ENCODE measurements around the gene SOX9. TPM values are rescaled to one million over a fixed set of nuclear protein-coding genes. Genes with fewer than 3 reads are reported as not detected.
"Not testable (repeated sequence)": the region's sequence is repeated elsewhere in the genome, so short reads cannot be mapped to it uniquely, and the experiment has no call there.

Gene SOX9
- total RNA-seq, 1 experiment from 2014 or later, result 43.0 TPM

GRCh38 chr17:72110942-72111318 is 9.9 kb upstream of the SOX9 start:
- no peak for DNase-seq (ENCODE audit: low read depth)

DNA sequence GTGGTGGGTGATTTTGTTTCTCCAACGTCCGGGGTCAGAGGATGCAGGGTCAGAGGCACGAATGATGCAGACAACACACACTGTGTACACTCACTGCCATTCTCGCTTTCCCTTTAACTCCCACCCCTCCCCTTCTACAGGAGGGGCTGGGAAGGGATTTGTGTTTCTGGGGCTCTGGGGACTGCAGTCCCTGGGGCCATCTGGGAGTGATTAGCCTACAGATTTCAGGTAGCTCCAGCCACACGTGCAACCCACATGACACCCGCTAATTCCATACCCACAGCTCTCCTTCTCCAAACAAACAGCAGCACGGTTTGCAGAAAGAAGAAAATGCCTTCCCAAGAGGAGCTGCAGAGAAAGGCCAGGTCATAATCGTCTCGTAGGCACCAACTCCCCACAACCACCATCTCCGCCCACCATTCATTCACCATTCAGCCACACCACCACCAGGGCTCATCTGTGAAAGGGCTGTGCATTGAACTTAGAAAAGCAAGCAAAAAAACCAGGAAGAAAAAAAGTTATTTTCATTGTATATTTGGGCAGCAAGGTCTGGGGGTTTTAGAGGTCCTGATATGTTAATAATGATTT is 9.4 kb upstream of the SOX9 start:
- no peak for DNase-seq (ENCODE audit: low read depth)

DNA sequence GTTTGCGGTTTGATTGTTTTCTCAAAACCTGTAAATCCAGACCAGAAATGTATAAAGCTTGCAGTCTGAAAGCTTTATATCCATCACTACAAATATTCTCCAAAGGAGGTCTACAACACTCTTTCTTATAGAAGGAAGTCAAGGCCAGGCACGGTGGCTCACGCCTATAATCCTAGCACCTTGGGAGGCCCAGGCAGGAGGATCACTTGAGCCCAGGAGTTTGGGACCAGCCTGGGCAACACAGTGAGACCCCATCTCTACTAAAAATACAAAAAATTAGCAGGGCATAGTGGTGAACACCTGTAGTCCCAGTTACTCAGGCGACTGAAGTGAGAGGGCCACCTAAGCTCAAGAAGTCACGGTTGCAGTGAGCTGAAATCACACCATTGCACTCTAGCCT is 8.9 kb upstream of the SOX9 start:
- not testable (repeated sequence) for DNase-seq (ENCODE audit: low read depth)

DNA sequence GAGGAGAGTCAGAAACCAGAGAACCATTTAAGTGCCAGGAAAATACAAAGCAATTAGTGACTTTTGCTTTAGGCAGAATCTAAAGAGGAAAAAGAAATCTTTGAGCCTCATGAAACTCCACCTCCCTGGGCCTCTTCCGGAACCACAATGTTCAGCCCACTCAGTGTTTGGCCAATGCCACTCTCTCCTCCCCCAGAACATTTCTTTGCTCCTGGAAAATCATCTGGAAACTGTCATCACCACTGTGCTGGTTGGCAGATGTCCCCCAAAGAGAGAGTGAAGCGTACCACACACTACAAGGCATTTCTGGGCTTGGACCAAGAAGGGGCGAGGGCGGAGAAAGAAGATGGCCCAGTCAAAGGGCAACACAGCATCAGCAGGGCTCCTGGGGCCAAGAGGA is 7.1 kb upstream of the SOX9 start:
- no peak for DNase-seq (ENCODE audit: low read depth)

DNA sequence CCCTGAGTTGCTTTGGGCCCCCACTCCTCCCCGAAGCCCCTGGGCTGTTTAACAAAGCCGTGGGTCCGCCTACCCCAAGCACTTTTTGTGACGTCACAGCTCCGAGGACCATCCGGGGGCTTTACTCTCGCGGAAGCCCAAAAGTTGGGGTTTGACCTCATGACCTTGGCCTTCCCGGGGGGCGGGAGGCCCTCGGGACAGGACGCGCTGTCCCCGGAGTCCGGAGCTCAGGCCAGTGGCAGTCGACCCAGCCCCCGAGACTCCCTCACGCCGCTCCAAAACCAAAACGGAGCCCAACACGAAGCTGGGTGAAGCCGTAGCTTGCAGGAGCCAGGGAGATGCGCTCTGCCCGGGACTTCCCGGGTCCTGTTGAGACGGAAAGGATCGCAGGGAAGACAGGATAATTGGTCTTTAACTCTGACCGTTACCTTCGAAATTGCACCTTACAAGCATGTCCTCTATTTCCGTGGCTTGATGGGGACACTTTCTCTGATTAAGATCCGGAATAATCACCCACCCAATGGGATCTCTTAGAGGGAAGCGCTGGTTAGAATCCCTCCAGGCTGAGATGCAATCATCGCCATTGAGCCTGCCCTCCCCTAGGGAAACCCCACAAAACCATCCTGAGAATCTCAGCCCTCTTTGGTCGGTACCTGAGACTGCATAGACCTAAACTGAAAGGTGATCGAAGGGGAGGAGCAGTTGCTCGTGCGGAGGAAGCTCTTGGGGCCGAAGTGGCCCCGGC is 4.9 kb upstream of the SOX9 start:
- no peak for DNase-seq (ENCODE audit: low read depth)

GRCh38 chr17:72116661-72117521 is 3.9 kb upstream of the SOX9 start:
- no peak for DNase-seq (ENCODE audit: low read depth)

GRCh38 chr17:72117535-72118334 is 3.1 kb upstream of the SOX9 start:
- DNase-seq (ENCODE audit: low read depth), result no peak

- DNase-seq (ENCODE audit: low read depth), result peak; percentile 43
These were observed 2.3 kb upstream of the SOX9 start for GRCh38 chr17:72118335-72119076.

GRCh38 chr17:72119077-72119872 is 1.5 kb upstream of the SOX9 start:
- DNase-seq (ENCODE audit: low read depth), result no peak

DNA sequence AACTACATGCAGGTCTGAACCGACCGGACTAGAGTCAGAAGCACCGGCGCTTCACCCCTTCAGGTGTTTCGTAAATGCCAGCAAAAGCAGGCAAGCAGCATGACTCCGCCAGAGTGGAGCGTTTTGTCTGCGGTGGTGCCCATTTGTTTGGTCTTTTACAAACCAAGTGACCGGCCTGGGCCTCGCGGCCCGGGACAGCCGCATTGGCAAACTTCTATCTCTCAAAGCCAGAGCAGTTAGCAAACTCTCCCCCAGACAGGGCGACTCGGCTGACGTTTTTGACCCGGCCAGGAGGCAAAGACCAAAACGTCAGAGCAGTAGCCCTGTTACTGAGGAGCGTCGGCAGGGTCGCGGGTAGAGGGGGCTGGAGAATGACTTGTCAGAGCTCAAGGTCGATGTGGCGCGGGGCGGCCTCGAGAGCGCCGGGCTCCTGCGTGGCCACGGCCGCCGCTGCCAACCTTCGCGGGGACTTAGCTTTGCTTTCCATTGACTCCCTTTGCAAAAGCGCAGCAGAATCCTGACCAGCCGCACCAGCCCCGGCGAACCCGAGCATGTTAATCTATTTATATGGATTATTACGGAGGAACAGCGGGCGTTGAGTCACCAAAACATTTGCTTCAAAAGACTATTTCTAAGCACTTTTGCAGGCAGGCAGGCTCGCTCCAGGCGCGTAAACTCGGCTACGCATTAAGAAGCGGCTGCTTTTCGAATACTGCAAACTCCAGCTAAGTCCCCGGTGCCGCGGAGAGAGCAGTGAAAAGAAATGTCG is 763 bp upstream of the SOX9 start:
- DNase-seq (ENCODE audit: low read depth), result peak; percentile 18

GRCh38 chr17:72121164-72122009 is 567 bp downstream of the SOX9 start:
- DNase-seq (ENCODE audit: low read depth), result peak; percentile 64

DNA sequence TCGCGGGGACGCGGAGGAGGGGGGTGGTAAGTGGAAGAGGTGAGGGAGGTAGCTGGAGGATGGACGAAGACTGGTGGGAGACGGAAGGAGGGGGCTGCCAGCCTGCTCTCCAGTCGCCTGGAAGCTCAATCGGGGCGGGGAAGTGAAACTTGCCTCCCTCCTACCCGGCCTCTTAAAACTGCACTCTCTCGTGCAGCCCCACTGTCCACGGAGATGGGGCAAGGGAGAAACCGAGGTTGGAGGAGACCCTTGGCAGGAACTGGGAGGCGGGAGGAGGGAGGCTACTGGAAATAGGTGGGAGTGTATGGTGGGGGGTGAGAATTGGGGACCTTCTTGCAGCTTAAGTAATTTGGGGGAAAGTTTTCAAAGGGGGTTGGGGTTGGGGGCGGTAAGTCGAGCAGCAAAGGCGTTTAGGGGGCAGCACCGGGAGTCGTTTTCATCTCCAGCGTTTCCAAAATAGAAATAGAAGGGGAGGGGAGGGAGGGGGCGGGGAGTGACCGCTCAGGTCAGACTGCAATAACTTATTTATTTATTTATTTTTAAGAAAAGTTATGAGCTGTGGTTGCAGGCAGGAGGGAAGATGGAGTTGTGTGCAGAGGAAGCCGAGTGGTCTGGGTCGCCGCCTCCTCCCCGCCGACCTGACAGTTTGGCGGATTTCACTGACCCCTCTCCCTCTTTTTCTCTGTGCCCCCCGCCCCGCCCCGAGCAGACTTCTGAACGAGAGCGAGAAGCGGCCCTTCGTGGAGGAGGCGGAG is 1.4 kb downstream of the SOX9 start:
- peak; percentile 57 for DNase-seq (ENCODE audit: low read depth)

DNA sequence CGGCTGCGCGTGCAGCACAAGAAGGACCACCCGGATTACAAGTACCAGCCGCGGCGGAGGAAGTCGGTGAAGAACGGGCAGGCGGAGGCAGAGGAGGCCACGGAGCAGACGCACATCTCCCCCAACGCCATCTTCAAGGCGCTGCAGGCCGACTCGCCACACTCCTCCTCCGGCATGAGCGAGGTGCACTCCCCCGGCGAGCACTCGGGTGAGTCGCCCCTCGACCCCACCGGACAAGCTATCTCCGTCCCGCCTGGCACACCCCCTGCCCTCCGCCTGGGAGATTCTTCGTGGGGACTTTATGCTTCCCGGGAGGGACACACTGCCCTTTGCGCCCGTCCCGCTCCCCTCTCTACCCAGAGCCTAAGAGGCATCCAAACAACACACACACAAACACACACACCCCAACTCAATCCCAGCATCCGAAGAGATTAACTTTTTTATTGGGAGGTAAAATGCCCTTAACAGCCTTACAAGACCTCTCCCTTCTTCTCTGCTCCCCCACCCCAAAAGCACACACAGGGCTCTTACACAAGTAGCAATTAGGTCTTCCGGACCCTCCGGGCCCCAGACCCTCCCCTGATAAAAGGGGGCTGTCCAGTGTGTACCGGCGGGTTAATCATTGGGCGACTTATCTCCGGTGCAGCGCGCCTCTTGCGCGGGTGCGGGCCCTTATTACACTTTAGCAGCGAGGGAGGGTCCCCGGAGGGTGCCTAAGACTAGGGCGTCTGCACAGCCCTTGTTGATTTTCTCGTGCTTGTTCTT is 2.1 kb downstream of the SOX9 start:
- DNase-seq (ENCODE audit: low read depth), result peak; percentile 38

- DNase-seq (ENCODE audit: low read depth), result peak; percentile 42
These were observed 3.0 kb downstream of the SOX9 start for GRCh38 chr17:72123530-72124437.

GRCh38 chr17:72124438-72124775 is 3.6 kb downstream of the SOX9 start:
- DNase-seq (ENCODE audit: low read depth), result no peak

- DNase-seq (ENCODE audit: low read depth), result no peak
These were observed 4.4 kb downstream of the SOX9 start for GRCh38 chr17:72125226-72125651.
